HCT116 (cell line): ENCODE data around the gene FAM111A.

Source experiments
- EZH2 ChIP-seq: fragments of 200-600 bp; sonication (generic); IDR thresholded peaks from 2 replicates; pipeline ENCODE4 v1.6.1; 2017; ENCODE audit warnings: antibody characterized with exemption, mixed run types
- EZH2phosphoT487 ChIP-seq: fragments of 200-600 bp; IDR thresholded peaks from 2 replicates; pipeline ENCODE4 v1.6.1; 2018; ENCODE audit warnings: antibody characterized with exemption, borderline replicate concordance
- FOSL1 ChIP-seq: IDR thresholded peaks from 2 replicates; pipeline ENCODE4 v1.6.1; 2012; ENCODE audit warnings: low read depth
- POLR2A ChIP-seq: IDR thresholded peaks from 2 replicates; pipeline ENCODE4 v1.7.0; 2011; ENCODE audit warnings: borderline replicate concordance; ENCODE audit not compliant: insufficient read depth, insufficient read length; ENCODE audit errors: extremely low read depth
- TF ChIP-seq, protein P1 (sequence below), 3 experiments: fragments of 200-600 bp in 1 of 3; sonication (generic) in 1 of 3; IDR thresholded peaks in 2 of 3; conservative IDR thresholded peaks in 1 of 3; 2 replicates each; pipeline ENCODE4 v1.5.1; 2012 to 2017; ENCODE audit warnings: low read depth in 2 of 3, low read length in 2 of 3, antibody characterized with exemption in 1 of 3, borderline replicate concordance in 1 of 3, control low read depth in 1 of 3, mild to moderate bottlenecking in 1 of 3, mixed read lengths in 1 of 3, mixed run types in 1 of 3, moderate library complexity in 1 of 3; ENCODE audit not compliant: insufficient read depth in 1 of 3

- TF ChIP-seq, protein P1, sequence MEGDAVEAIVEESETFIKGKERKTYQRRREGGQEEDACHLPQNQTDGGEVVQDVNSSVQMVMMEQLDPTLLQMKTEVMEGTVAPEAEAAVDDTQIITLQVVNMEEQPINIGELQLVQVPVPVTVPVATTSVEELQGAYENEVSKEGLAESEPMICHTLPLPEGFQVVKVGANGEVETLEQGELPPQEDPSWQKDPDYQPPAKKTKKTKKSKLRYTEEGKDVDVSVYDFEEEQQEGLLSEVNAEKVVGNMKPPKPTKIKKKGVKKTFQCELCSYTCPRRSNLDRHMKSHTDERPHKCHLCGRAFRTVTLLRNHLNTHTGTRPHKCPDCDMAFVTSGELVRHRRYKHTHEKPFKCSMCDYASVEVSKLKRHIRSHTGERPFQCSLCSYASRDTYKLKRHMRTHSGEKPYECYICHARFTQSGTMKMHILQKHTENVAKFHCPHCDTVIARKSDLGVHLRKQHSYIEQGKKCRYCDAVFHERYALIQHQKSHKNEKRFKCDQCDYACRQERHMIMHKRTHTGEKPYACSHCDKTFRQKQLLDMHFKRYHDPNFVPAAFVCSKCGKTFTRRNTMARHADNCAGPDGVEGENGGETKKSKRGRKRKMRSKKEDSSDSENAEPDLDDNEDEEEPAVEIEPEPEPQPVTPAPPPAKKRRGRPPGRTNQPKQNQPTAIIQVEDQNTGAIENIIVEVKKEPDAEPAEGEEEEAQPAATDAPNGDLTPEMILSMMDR (IDR thresholded peaks at IDR 0.05 in 2 of 3, conservative IDR thresholded peaks at IDR 0.05 in 1 of 3; ENCODE audit: borderline replicate concordance in 1 of 3, insufficient read depth in 1 of 3, low read depth in 2 of 3, low read length in 2 of 3), result no peak
- TF ChIP-seq EZH2phosphoT487, result no peak
- no peak for TF ChIP-seq EZH2
- TF ChIP-seq FOSL1, result no peak
- TF ChIP-seq POLR2A, result no peak
Measured at GRCh38 chr11:59187035-59187434, 44.4 kb downstream of the FAM111A start.
